GM12872 (cell line): ENCODE measurements around the gene TEX28.

ENCODE experiments used
- TF ChIP-seq, protein P1 (sequence below): IDR thresholded peaks from 3 replicates; pipeline ENCODE4 v1.5.1; 2011; ENCODE audit warnings: low read depth, mild to moderate bottlenecking, low read length, moderate library complexity; ENCODE audit not compliant: insufficient read depth

The TEX28 gene

DNA sequence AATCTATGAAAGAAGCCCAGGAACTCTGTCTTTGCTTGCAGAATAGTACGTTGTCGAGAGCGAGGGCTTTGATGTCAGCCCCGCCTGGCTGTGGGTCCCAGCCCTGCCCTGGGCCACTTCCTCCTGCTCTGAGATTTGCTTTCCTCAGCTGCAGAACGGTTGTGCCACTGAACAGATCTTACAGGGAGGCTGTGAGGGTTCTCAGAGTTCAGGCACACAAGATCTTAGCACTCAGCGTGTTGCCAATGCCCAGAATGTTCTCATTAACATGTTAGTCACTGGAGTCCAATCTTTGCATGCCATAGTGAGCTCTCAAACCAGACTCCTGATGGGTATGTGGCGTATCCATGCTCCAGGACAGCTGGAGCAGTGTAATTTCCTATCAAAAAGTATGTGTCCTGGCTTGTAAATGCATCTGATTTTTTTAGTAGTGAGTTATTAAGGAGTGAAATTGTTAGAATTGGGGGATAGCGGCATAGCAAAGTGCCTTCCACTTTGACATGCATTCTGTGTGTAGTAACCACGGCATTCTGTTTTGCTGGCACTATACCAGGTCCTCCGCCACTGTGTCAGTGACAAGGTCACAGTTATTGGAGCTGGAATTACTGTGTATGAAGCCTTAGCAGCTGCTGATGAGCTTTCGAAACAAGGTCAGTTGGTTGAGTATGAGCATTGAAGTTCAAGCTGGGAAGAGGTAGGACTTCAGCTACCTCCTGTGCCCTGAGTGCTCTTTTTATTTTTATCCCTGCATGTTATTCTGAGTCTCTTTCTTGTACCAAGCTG lies 32.3 kb upstream of the TEX28 start:
- TF ChIP-seq, protein P1, sequence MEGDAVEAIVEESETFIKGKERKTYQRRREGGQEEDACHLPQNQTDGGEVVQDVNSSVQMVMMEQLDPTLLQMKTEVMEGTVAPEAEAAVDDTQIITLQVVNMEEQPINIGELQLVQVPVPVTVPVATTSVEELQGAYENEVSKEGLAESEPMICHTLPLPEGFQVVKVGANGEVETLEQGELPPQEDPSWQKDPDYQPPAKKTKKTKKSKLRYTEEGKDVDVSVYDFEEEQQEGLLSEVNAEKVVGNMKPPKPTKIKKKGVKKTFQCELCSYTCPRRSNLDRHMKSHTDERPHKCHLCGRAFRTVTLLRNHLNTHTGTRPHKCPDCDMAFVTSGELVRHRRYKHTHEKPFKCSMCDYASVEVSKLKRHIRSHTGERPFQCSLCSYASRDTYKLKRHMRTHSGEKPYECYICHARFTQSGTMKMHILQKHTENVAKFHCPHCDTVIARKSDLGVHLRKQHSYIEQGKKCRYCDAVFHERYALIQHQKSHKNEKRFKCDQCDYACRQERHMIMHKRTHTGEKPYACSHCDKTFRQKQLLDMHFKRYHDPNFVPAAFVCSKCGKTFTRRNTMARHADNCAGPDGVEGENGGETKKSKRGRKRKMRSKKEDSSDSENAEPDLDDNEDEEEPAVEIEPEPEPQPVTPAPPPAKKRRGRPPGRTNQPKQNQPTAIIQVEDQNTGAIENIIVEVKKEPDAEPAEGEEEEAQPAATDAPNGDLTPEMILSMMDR: no peak

DNA sequence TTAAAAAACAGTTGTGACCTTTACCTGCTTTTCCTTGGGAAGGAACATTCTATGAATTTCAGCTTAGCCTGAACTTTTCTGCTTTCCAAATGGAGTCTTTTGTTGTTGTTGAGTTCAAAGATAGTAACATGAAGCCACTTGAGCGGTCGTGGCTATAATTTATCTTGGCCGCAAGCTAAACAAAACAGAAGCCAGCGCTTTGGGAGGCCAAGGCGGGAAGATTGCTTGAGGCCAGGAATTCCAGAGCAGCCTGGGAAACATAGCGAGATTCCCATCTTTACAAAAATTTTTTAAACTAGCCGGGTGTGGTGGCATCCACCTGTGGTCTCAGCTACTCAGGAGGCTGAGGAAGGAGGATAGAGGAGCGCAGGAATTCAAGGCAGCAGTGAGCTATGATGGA lies 30.6 kb upstream of the TEX28 start:
- TF ChIP-seq, protein P1: no peak

DNA sequence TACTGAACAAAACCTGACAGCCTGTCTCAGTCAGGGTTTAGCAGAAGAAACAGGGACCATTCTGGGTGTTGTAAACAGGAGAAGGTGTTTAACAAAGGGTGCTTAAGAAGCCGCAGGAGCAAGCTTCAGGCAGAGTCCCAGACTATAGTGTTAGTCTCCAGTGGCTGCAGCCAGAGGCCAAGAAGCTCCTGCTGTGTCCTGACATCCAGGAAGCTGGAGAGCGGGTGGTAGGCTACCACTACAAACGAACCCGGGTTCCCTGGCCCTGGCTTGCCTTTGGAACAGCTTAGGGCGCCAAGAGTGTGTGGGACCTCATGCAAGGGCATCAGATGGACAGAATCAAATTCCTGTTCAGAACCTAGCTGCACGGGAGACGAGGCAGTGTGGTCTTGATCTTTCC lies 28.6 kb upstream of the TEX28 start:
- TF ChIP-seq, protein P1: no peak

DNA sequence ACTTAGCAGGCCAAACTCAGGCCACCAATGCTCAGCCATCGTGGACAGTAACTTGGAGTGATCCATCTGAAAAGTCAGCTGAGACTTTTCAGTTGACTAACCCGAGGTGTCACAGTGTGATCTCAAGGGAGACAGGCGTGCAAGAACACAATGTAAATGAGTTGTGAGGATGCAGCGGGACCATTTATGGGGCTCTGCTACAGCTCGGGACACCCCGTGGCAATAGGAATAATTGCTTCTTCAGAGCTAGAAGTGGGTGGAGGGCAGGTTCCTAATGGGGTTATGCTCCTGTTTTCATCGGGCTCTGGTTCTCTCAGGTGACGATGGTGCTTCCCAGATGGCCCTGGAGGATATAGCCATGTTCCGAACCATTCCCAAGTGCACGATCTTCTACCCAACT lies 28.0 kb upstream of the TEX28 start:
- TF ChIP-seq, protein P1: no peak

DNA sequence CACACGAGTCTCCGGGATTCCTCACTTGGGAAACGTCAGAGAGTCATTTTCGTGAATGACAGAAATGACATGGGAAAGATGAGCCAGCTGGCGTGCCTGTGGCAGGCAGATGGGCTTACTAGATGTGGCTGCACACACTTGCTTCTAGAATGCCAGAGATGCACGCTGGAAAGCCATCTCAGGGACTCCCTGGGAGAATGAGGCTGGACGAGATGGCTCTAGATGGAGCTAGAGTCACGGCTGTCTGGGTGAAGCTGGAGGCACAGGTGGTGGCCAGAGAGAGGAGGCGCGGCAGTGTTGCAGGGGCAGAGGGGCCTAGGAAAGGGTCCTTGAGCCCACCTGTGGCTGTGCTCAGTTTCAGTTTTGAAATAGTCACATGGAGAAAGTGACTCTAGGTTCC lies 26.7 kb upstream of the TEX28 start:
- TF ChIP-seq, protein P1: 0 out of 3 replicates have a peak, but pooled peaks have one; percentile 25

DNA sequence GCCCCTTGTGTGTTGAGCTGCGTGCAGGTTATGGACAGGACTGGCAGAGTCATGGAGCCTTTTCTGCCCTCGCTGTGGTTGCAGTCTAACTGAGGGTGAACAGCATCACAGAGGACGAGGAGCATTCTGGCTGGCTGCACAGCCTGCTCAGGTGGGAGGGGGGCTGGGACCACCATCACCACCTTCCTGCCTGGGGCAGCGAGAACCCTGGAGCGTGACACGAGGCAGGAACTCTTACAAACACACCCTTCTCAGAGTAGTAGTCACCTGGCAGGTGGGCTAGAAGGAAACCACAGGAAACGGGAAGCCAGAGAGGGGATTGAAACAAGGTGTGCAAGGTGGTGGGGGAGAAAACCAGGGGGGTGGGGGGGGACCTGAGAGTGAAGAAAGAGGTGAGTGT lies 26.2 kb upstream of the TEX28 start:
- TF ChIP-seq, protein P1: no peak

DNA sequence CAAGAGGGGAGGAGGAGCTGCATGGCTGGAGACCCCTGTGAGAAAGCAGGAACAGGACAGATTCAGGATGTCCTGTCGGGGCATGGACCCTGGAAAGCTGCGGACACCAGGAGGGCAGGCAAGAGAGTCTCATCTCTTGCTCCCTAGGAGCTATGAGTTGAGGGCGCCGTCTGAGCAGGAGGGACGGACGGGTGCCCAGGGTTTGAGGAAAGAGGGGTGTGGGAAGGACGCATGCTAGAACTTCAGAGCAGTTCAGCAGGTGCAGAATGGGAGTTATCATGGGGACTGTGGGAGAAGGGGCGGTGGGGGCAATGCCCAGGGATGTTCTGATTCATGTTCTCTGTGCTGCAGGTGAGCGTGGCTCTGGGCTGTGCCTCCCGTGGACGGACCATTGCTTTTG lies 25.5 kb upstream of the TEX28 start:
- TF ChIP-seq, protein P1: no peak
